Fibroblast of mammary gland (primary cell): ENCODE measurements around the gene ARHGAP42.

ENCODE experiments used
- DNase-seq: peaks from one replicate; pipeline ENCODE4 v3.0.0-alpha.2; 2010; ENCODE audit warnings: low read depth
- H3K4me3 ChIP-seq: 2 replicates; pipeline ENCODE4 v1.5.1; 2011; ENCODE audit warnings: low read depth, mild to moderate bottlenecking, low read length, moderate library complexity; ENCODE audit not compliant: control insufficient read depth
- CTCF ChIP-seq: conservative IDR thresholded peaks from 2 replicates; pipeline ENCODE4 v1.5.1; 2011; ENCODE audit warnings: low read depth, low read length, inconsistent platforms; ENCODE audit not compliant: control insufficient read depth, insufficient read depth

Gene ARHGAP42

GRCh38 chr11:100731471-100731870 is 44.4 kb downstream of the ARHGAP42 start:
- no peak for DNase-seq
- no peak for TF ChIP-seq CTCF
- no peak overlapping the region for H3K4me3 ChIP-seq

GRCh38 chr11:100732949-100733348 is 45.9 kb downstream of the ARHGAP42 start:
- no peak for TF ChIP-seq CTCF

GRCh38 chr11:100734743-100735527 is 47.8 kb downstream of the ARHGAP42 start:
- no peak for DNase-seq
- TF ChIP-seq CTCF, result no peak
- H3K4me3 ChIP-seq, result no peak overlapping the region

More at GRCh38 chr11:100732949-100733348, 45.9 kb downstream of the ARHGAP42 start:
- DNase-seq, result no peak
- no peak overlapping the region for H3K4me3 ChIP-seq

GRCh38 chr11:100735949-100736675 is 49.0 kb downstream of the ARHGAP42 start:
- no peak overlapping the region for H3K4me3 ChIP-seq
- no peak for TF ChIP-seq CTCF
- no peak for DNase-seq

GRCh38 chr11:100738701-100739270 is 51.7 kb downstream of the ARHGAP42 start:
- no peak overlapping the region for H3K4me3 ChIP-seq
- no peak for TF ChIP-seq CTCF
- no peak for DNase-seq

- DNase-seq, result peak; percentile 85
- H3K4me3 ChIP-seq, result no peak overlapping the region
- no peak for TF ChIP-seq CTCF
Observed at GRCh38 chr11:100739666-100740065, 52.6 kb downstream of the ARHGAP42 start.
